Amygdala (tissue), 56 donors: Measurements from ENCODE around the gene TAF11L12.
"Not testable (repeated sequence)": the region's sequence is repeated elsewhere in the genome, so short reads cannot be mapped to it uniquely, and the experiment has no call there.

Source experiments
- DNase-seq, 56 donors: peaks; one replicate each; lab custom pipeline; 2025; lab: John Stamatoyannopoulos, UW

Gene TAF11L12

DNA sequence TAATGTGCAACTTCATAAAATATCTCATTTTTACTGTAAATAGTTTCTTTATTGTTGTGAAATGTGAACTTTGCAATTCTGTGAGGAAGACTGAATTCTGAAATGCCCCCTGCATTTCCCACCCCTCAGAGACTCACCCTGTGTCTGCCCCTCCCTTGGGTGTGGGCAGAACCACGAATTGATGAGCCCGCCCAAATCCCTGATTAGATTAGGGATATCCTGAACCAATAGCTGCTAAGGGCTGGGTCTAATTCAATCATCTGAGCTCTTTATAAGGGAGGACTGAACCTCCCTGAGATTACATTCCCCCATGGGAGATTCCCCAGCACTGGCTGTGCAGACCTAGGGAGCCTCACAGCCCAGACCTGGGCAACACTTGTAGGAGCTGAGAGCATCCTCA, at the start of gene TAF11L12:
TSS of gene TAF11L12 (plus strand) at position 301 of the 400 bp plus-strand sequence.
- DNase-seq, result not testable (repeated sequence)

DNA sequence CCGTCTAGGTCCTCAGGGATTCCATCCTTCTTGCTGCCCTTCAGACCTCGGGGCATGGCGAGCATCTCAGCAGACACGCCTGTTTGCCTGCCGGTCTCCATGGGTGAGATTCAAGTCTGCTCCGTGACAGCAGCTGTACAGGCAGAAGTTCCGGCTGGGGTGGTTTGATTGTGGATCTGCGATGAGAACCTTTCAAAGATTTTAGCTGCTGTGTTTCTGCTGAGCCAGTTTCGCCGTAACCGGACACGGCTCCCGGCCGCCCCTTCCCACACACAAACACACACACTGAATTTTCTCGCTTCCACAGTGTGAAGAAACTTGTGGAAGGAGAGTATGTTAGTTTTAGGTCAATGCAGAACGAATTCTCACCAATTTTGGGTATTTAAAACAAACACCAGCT, 24.5 kb upstream of the TAF11L12 start, which contains the start of gene TAF11L7:
TSS of gene TAF11L7 (minus strand) at position 101 of the 400 bp plus-strand sequence.
- not testable (repeated sequence) for DNase-seq

DNA sequence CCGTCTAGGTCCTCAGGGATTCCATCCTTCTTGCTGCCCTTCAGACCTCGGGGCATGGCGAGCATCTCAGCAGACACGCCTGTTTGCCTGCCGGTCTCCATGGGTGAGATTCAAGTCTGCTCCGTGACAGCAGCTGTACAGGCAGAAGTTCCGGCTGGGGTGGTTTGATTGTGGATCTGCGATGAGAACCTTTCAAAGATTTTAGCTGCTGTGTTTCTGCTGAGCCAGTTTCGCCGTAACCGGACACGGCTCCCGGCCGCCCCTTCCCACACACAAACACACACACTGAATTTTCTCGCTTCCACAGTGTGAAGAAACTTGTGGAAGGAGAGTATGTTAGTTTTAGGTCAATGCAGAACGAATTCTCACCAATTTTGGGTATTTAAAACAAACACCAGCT, 19.3 kb upstream of the TAF11L12 start, which contains the start of gene TAF11L8:
TSS of gene TAF11L8 (minus strand) at position 101 of the 400 bp plus-strand sequence.
- not testable (repeated sequence) for DNase-seq

DNA sequence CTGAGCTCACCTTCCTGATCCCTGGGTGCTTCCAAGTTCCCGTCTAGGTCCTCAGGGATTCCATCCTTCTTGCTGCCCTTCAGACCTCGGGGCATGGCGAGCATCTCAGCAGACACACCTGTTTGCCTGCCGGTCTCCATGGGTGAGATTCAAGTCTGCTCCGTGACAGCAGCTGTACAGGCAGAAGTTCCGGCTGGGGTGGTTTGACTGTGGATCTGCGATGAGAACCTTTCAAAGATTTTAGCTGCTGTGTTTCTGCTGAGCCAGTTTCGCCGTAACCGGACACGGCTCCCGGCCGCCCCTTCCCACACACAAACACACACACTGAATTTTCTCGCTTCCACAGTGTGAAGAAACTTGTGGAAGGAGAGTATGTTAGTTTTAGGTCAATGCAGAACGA, 15.9 kb upstream of the TAF11L12 start, which contains the start of gene TAF11L9:
TSS of gene TAF11L9 (minus strand) at position 140 of the 400 bp plus-strand sequence.
- DNase-seq, result not testable (repeated sequence)

DNA sequence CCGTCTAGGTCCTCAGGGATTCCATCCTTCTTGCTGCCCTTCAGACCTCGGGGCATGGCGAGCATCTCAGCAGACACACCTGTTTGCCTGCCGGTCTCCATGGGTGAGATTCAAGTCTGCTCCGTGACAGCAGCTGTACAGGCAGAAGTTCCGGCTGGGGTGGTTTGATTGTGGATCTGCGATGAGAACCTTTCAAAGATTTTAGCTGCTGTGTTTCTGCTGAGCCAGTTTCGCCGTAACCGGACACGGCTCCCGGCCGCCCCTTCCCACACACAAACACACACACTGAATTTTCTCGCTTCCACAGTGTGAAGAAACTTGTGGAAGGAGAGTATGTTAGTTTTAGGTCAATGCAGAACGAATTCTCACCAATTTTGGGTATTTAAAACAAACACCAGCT, 12.5 kb upstream of the TAF11L12 start, which contains the start of gene TAF11L10:
TSS of gene TAF11L10 (minus strand) at position 101 of the 400 bp plus-strand sequence.
- not testable (repeated sequence) for DNase-seq

DNA sequence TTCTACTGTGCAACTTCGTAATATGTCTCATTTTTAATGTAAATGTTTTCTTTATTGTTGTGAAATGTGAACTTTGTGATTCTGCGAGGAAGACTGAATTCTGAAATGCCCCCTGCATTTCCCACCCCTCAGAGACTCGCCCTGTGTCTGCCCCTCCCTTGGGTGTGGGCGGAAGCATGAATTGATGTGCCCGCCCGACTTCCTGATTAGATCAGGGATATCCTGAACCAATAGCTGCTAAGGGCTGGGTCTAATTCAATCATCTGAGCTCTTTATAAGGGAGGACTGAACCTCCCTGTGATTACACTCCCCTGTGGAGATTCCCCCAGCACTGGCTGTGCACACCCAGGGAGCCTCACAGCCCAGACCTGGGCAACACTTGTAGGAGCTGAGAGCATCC, 6.3 kb upstream of the TAF11L12 start, which contains the start of gene TAF11L11:
TSS of gene TAF11L11 (plus strand) at position 304 of the 400 bp plus-strand sequence.
- not testable (repeated sequence) for DNase-seq

DNA sequence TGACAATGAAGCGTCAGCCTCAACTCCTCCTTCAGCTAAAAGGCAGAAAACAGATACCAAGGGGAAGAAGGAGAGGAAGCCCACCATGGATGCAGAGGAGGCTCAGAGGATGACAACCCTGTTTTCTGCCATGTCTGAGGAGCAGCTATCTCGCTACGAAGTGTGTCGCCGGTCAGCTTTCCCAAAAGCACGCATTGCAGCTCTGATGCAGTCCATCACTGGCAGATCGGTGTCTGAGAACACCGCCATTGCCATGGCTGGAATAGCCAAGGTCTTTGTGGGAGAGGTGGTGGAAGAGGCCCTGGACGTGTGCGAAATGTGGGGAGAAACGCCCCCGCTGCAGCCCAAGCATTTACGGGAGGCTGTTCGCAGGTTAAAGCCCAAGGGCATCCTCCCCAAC, 5.2 kb upstream of the TAF11L12 start:
- DNase-seq, result no peak

DNA sequence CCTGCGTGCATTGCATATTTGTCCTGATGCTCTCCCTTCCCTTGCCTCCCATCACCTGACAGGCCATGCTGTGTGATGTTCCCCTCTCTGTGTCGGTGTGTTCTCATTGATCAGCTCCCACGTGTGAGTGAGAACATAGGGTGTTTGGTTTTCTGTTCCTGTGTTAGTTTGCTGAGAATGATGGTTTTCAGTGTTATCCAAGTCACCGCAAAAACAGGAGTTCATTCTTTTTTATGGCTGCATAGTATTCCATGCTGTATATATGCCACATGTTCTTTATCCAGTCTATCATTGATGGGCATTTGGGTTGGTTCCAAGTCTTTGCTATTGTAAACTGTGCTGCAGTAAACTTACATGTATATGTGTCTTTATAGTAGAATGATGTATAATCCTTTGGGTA, 2.7 kb upstream of the TAF11L12 start:
- DNase-seq, result not testable (repeated sequence)

DNA sequence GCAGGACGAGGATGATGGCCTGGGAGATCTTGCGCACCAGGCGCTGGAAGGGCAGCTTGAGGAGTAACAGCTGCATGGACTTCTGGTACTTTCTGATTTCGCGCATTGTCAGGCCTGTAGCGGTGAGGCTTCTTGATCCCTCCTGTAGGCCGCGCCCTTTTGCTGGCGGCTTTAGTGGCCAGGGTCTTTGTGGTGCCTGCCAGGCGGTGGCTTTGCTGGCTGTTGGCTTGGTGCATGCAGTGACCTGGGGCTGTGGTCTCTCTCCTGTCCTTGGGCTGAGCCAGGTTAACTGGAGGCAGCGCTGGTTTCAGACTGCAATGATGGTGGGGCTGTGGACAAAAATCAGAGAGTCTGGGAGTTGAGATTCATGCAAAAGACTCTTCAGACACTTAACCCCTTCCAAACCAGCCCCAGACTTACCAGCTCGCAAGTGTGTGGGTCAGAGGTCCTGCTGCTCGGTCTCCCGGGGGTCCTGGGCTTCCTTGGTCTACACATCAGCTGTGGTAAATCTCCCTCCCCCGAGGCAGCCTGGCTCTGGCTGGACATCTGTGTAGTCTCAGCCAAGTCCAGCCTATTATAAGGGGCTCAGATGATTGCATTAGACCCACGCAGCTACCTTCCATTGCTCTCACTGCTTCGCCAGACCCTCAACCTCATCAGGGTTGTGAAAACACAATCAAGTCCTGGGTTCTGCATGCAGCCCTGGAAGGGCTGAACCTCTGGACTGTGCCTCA, 4.8 kb downstream of the TAF11L12 start:
- no peak for DNase-seq

DNA sequence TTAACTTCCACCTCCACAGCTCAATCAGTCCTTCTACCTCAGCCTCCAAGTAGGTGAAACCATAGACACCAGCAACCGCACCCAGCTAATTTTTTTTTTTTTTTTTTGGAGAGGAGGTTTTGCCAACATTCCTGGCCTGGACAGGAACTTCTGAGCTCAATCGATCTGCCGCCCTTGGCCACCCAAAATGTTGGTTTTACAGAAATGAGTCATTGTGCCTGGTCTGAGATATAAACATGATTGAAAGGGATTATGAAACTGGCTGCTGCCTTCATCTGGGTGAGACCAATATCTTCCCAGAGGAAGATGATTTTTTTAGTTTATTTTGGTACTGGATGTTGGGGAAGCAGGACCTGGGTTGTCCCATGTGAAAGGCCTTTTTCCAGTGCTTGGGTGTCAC, 9.2 kb downstream of the TAF11L12 start:
- DNase-seq, result no peak

DNA sequence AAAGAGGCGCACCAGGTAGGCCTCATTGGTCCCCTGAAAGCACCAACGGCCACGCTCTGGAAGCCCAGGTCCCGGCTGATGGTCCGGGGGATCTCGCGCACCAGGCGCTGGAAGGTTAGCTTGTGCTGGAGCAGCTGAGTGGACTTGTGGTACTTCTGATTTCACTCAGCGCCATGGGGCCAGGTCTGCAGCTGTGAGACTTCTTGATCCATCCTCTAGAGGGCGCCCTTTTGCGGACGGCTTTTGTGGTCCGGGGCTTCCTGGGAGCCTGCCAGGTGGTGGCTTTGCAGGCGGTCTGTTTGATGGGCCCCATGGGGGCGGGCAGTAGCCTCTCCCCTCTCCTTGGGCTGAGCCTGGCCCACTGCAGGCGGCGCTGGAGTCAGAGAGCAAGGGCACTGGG, 10.4 kb downstream of the TAF11L12 start:
- no peak for DNase-seq

DNA sequence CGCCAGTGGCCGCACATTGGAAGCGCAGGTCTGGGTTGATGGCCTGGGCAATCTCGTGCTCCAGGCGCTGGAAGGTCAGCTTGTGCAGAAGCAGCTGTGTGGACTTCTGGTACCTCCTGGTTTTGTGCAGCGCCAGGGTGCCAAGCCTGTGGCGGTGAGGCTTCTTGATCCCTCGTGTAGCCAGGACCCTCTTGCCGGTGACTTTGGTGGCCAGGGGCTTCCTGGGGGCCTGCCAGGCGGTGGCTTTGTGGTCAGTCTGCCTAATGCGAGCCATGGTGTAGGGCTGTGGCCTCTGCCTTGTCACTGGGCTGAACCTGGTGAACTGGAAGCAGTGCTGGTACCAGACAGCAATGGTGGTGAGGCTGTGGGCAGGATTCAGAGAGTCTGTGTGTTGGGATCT, 15.5 kb downstream of the TAF11L12 start:
- DNase-seq, result no peak

DNA sequence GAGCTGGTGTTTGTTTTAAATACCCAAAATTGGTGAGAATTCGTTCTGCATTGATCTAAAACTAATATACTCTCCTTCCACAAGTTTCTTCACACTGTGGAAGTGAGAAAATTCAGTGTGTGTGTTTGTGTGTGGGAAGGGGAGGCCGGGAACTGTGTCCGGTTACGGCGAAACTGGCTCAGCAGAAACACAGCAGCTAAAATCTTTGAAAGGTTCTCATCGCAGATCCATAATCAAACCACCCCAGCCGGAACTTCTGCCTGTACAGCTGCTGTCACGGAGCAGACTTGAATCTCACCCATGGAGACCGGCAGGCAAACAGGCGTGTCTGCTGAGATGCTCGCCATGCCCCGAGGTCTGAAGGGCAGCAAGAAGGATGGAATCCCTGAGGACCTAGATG, 21.6 kb downstream of the TAF11L12 start, which contains the start of gene TAF11L13:
TSS of gene TAF11L13 (plus strand) at position 301 of the 400 bp plus-strand sequence.
- DNase-seq, result not testable (repeated sequence)

DNA sequence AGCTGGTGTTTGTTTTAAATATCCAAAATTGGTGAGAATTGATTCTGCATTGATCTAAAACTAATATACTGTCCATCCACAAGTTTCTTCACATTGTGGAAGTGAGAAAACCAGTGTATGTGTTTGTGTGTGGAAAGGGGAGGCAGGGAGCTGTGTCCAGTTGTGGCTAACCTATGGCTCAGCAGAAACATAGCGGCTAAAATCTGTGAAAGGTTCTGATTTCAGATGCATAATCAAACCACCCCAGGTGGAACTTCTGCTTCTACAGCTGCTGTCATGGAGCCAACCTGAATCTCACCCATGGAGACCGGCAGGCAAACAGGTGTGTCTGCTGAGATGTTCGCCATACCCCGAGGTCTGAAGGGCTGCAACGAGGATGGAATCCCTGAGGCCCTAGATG, 24.0 kb downstream of the TAF11L12 start, which contains the start of gene TAF11L14:
TSS of gene TAF11L14 (plus strand) at position 301 of the 400 bp plus-strand sequence.
- DNase-seq, result no peak

DNA sequence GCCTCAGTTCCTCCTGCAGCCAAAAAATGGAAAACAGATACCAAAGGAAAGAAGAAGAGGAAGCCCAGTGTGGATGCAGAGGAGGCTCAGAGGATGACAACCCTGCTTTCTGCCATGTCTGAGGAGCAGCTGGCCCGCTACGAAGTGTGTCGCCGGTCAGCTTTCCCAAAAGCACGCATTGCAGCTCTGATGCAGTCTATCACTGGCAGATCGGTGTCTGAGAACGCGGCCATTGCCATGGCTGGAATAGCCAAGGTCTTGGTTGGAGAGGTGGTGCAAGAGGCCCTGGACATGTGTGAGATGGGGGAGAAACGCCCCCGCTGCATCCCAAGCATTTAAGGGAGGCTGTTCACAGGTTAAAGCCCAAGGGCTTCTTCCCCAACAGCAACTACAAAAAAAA, 39.0 kb downstream of the TAF11L12 start:
- not testable (repeated sequence) for DNase-seq

DNA sequence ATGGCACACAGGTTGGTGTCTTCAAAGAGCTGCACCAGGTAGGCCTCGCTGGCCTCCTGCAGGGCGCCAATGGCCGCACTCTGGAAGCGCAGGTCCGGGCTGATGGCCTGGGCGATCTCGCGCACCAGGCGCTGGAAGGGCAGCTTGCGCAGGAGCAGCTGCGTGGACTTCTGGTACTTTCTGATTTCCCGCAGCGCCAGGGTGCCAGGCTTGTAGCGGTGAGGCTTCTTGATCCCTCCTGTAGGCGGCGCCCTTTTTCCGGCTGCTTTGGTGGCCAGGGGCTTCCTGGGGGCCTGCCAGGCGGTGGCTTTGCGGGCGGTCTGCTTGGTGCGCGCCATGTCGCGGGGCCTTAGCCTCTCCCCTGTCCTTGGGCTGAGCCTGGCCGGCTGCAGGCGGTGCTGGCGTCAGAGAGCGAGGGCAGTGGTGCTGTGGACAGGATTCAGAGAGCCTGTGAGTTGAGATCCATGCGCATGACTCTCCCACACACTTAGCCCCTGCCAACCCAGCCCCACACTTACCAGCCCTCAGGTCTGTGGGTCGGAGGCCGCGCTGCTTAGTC, 45.1 kb downstream of the TAF11L12 start:
- DNase-seq, result not testable (repeated sequence)

DNA sequence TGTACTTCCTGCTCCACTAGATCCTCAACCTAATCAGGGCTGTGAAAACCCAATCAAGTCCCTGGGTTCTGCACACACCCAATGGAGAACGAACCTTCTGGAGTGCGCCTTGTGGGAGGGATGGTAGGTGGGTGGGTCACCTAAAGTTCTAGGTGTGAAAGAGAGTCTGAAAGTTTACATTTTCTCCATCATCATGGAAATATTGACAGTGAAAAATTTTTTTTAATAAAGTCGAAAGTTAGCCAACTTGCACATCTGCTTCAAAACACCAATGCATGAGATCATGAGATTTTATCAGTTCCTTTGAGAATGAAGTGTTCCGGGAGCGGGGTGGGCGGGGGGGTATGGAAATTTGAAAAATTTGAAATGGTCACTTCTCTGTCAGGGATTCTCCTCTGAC, 45.7 kb downstream of the TAF11L12 start:
- no peak for DNase-seq
